GM12892 (cell line): ENCODE results near the gene WDR41.

Experiments
- POLR2A ChIP-seq: IDR thresholded peaks from 2 replicates; pipeline ENCODE4 v1.6.1; 2011; ENCODE audit warnings: low read depth, low read length, control low read depth
- TAF1 ChIP-seq: IDR thresholded peaks from 2 replicates; pipeline ENCODE4 v1.6.1; 2011; ENCODE audit warnings: low read depth, mild to moderate bottlenecking, control low read depth, low read length, borderline replicate concordance

GRCh38 chr5:77394064-77394715 lies 97.9 kb downstream of the WDR41 start:
- TF ChIP-seq TAF1 (no peak), POLR2A (no peak)
